HG03066 (cell line): ENCODE data around the gene OR11H7.
"Not testable (repeated sequence)": the region's sequence is repeated elsewhere in the genome, so short reads cannot be mapped to it uniquely, and the experiment has no call there.

Experiments used
- ATAC-seq: cut with Tn5 transposase; IDR thresholded peaks from one replicate; pipeline ENCODE4 v1.9.1; 2021; ENCODE audit warnings: low read depth; ENCODE audit not compliant: unreplicated experiment

The OR11H7 gene

GRCh38 chr14:20274062-20274461, 45.3 kb downstream of the OR11H7 start:
- no peak for ATAC-seq

GRCh38 chr14:20277409-20277808, 48.6 kb downstream of the OR11H7 start:
- ATAC-seq, result no peak

GRCh38 chr14:20278414-20278813, 49.6 kb downstream of the OR11H7 start:
- ATAC-seq, result no peak

- ATAC-seq, result not testable (repeated sequence)
Measured at GRCh38 chr14:20280265-20280664, 51.5 kb downstream of the OR11H7 start.
